ENCODE results near the gene SGCD. TPM values are rescaled to one million over a fixed set of nuclear protein-coding genes. Genes with fewer than 3 reads are reported as not detected.
A peak's percentile ranks its signal among the peaks of the same experiment; 100 is the strongest.

The SGCD gene
- total and polyA plus RNA-seq, 12 donors: 1.0 to 30.4 (median 9.4) TPM

DNA sequence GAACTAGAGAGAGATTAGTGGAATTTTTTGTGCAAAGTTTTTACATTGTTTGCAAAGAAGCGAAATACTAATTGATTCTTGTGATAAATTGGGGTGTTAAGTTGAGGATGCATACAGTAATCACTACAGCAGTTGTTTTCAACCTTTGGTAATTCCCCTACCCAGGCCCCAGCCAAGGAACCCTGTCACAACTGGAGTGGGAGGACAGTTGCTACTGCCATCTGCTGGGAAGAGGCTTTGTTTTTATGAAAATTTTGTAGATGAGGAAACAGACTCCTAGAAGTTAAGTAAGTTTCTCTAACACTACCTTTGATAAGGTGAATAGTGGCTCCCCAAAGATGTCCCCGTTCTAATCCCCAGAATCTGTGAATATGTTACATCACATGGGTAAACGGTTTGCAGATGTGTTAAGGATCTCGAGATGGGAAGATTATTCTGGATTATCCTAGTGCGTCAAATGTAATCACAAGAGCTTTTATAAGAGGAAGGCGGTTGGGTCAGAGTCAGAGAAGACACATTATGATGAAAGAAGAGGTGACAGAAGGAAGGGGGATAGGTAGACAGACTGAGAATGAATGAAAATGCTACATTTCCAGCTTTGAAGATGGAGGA, 489.1 kb downstream of the SGCD start:
- H3K36me3 ChIP-seq (replicated peaks in 1 of 2): no peaks in the 10 kb centered on the region
- no peak overlapping the region for H3K4me3 ChIP-seq
- H3K27me3 ChIP-seq: no peaks in the 10 kb centered on the region
- no peak overlapping the region for H3K27ac ChIP-seq
- 74 to 81% (median 77%) methylated on average over 6 of the region's 6 CpGs for WGBS, 4 donors
- no peaks in the 10 kb centered on the region for H3K9me3 ChIP-seq (replicated peaks in 1 of 3)
- no peak for TF ChIP-seq POLR2A (IDR thresholded peaks at IDR 0.05)
- TF ChIP-seq, protein P1, sequence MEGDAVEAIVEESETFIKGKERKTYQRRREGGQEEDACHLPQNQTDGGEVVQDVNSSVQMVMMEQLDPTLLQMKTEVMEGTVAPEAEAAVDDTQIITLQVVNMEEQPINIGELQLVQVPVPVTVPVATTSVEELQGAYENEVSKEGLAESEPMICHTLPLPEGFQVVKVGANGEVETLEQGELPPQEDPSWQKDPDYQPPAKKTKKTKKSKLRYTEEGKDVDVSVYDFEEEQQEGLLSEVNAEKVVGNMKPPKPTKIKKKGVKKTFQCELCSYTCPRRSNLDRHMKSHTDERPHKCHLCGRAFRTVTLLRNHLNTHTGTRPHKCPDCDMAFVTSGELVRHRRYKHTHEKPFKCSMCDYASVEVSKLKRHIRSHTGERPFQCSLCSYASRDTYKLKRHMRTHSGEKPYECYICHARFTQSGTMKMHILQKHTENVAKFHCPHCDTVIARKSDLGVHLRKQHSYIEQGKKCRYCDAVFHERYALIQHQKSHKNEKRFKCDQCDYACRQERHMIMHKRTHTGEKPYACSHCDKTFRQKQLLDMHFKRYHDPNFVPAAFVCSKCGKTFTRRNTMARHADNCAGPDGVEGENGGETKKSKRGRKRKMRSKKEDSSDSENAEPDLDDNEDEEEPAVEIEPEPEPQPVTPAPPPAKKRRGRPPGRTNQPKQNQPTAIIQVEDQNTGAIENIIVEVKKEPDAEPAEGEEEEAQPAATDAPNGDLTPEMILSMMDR (IDR thresholded peaks at IDR 0.05): peak; percentile 30 to 51 (median 47)
- peak; percentile 19 to 53 (median 28) for DNase-seq
- intact Hi-C loops (cut with DNase I): no loop called here
- H3K4me1 ChIP-seq (replicated peaks in 1 of 2): no peaks in the 10 kb centered on the region

Small RNAs within 50 kb of the gene (small RNA-seq; reads per million reads assigned to genes)
- 0 reads per million in 2 donors for gene AC027308.1
- gene RNU6-556P: 0 reads per million in 2 donors
